Measurements from ENCODE around the gene CDK5RAP3.
"Not testable (repeated sequence)": the region's sequence is repeated elsewhere in the genome, so short reads cannot be mapped to it uniquely, and the experiment has no call there.

Gene CDK5RAP3

GRCh38 chr17:47993031-47993564 is 22.2 kb downstream of the CDK5RAP3 start:
- DNase-seq = no peak
- TF ChIP-seq GATA1 (IDR thresholded peaks at IDR 0.05; ENCODE audit: low read depth, low read length) = no peak
- TF ChIP-seq POLR2A (IDR thresholded peaks at IDR 0.05; ENCODE audit: low read length) = no peak

- TF ChIP-seq POLR2A (IDR thresholded peaks at IDR 0.05; ENCODE audit: low read length) (no peak), GATA1 (IDR thresholded peaks at IDR 0.05; ENCODE audit: low read depth, low read length) (no peak)
- no peak for DNase-seq
Observed at GRCh38 chr17:47993964-47994363, 23.1 kb downstream of the CDK5RAP3 start.

- no peak for DNase-seq
Observed at GRCh38 chr17:47994724-47995123, 23.8 kb downstream of the CDK5RAP3 start.

GRCh38 chr17:47995241-47995935 is 24.5 kb downstream of the CDK5RAP3 start:
- no peak for TF ChIP-seq GATA1 (IDR thresholded peaks at IDR 0.05; ENCODE audit: low read depth, low read length)
- no peak for TF ChIP-seq POLR2A (IDR thresholded peaks at IDR 0.05; ENCODE audit: low read length)
- no peak for DNase-seq

More at GRCh38 chr17:47994724-47995123, 23.8 kb downstream of the CDK5RAP3 start:
- TF ChIP-seq POLR2A (IDR thresholded peaks at IDR 0.05; ENCODE audit: low read length) (no peak), GATA1 (IDR thresholded peaks at IDR 0.05; ENCODE audit: low read depth, low read length) (no peak)

DNA sequence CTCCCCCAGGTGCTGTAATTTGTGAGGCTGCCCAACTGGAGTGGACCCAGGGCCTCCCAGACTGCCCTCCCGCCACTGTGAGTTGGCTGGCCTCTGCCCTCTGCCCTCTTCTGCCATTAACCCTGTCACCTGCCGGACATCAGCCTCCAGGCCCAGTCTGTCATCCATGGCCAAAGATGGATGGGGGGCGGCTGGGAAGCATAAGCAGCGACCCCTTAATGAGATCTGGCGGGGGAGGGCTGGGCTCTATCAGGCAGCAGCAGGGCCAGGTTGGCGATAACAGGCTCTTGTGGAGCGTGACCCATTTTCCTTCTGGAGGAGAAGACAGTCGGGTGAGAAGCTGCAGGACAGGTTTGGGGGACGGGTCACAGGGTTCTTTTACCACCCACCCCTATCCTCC is 25.3 kb downstream of the CDK5RAP3 start:
- no peak for TF ChIP-seq GATA1 (IDR thresholded peaks at IDR 0.05; ENCODE audit: low read depth, low read length)
- no peak for TF ChIP-seq POLR2A (IDR thresholded peaks at IDR 0.05; ENCODE audit: low read length)

GRCh38 chr17:47997586-47997985 is 26.7 kb downstream of the CDK5RAP3 start:
- TF ChIP-seq GATA1 (IDR thresholded peaks at IDR 0.05; ENCODE audit: low read depth, low read length) (no peak), POLR2A (IDR thresholded peaks at IDR 0.05; ENCODE audit: low read length) (no peak)

More for the DNA sequence above, 25.3 kb downstream of the CDK5RAP3 start:
- DNase-seq = no peak

GRCh38 chr17:47998044-47998443 is 27.1 kb downstream of the CDK5RAP3 start:
- no peak for DNase-seq
- TF ChIP-seq GATA1 (IDR thresholded peaks at IDR 0.05; ENCODE audit: low read depth, low read length) = no peak
- no peak for TF ChIP-seq POLR2A (IDR thresholded peaks at IDR 0.05; ENCODE audit: low read length)

More at GRCh38 chr17:47997586-47997985, 26.7 kb downstream of the CDK5RAP3 start:
- DNase-seq = no peak

- DNase-seq = no peak
- no peak for TF ChIP-seq POLR2A (IDR thresholded peaks at IDR 0.05; ENCODE audit: low read length)
Observed at GRCh38 chr17:47999582-47999981, 28.7 kb downstream of the CDK5RAP3 start.

DNA sequence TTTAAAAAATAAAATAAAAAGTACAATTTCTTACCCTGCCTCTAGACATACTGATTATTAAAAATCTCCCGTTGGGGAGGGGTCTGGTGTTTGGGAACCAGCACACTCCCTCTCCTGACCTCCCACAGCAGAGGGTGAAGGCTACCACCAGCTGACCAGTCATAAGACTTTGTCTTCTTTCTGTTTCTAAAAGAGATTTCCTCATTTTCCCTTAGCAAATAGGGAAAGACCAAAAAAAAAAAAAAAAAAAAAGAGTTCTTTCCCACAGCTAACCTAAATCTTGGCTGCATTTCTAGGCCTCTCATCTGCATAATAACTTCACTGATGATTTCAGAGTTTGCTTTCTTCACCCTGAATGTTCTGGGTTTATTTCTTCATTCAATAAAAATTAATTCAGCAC is 30.3 kb downstream of the CDK5RAP3 start:
- TF ChIP-seq GATA1 (IDR thresholded peaks at IDR 0.05; ENCODE audit: low read depth, low read length) = no peak
- TF ChIP-seq POLR2A (IDR thresholded peaks at IDR 0.05; ENCODE audit: low read length) = no peak
- no peak for DNase-seq

DNA sequence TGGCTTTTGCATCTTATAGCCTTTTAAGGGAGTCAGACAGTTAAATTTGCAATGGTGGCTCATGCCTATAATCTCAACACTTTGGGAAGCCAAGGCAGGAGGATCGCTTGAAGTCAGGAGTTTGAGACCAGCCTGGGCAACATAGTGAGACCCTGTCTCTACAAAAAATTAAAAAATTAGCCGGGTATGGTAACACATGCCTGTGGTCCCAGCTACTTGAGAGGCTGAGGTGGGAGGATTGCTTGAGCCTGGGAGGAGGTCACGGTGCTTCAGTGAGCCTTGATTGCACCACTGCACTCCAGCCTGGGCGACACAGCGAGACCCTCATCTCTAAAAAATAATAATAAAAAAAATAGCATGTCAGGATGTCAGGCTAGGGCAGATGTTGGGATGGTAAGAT is 30.7 kb downstream of the CDK5RAP3 start:
- DNase-seq = not testable (repeated sequence)

GRCh38 chr17:48002266-48002915 is 31.5 kb downstream of the CDK5RAP3 start:
- no peak for DNase-seq
- TF ChIP-seq GATA1 (IDR thresholded peaks at IDR 0.05; ENCODE audit: low read depth, low read length) (no peak), POLR2A (IDR thresholded peaks at IDR 0.05; ENCODE audit: low read length) (no peak)

GRCh38 chr17:48002916-48003416 is 32.1 kb downstream of the CDK5RAP3 start:
- DNase-seq = no peak
- TF ChIP-seq GATA1 (IDR thresholded peaks at IDR 0.05; ENCODE audit: low read depth, low read length) = no peak
- TF ChIP-seq POLR2A (IDR thresholded peaks at IDR 0.05; ENCODE audit: low read length) = no peak

DNA sequence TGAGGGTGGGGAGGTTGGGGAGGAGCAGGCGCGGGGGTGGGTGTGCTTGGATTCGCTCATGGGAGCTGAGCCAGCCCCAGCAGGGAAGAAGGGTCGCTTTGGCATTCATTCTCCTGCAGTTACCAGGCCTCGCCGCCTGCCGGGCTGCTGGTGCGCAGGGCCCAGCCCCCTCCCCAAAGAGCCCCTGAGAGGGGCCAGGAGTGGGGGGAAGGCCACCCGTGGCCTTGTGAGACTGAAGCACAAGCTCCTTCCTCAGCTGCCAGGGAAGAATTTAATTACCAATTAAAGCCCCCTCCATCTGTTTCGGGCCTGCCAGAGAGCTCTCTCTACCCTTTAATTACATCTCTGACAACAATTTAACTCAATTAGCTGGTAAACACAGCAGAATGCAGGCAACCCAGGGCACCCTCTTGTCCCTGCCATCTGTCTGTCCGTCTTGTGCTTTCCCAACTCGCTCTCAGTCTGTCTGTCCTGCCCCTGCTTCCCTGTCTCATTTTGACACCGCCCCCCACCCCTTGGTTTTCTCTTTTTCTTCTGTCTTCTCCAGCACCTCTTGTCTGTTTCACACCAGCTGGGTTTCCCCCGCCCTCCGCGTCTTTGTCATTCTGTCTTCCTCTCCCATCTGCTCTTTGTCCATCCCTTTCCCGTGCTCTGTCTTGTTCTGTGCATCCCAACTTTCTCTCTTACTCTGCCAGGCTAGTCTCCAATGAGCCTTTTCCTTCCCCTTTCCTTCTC is 32.7 kb downstream of the CDK5RAP3 start:
- TF ChIP-seq GATA1 (IDR thresholded peaks at IDR 0.05; ENCODE audit: low read depth, low read length) (no peak), POLR2A (IDR thresholded peaks at IDR 0.05; ENCODE audit: low read length) (no peak)
- no peak for DNase-seq

DNA sequence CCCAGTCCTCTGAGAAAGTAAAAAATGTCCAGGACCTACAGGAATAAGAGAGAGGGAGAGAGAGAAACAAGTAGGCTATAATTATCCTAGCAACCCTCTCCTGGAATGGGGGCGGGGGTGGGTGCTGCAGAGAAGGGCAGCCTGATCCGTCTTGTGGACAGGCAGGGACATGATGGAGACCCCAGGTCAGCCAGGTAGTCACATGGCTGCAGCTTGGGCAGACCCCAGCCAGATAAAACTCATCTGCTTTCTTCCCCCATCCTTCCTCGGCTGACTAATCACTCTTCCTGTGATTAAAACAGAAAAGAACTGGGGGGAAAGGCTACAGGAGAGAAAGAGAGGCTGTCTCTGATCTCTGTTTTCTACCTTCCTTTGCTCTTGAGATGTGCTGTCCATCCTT is 34.1 kb downstream of the CDK5RAP3 start:
- no peak for DNase-seq
- TF ChIP-seq GATA1 (IDR thresholded peaks at IDR 0.05; ENCODE audit: low read depth, low read length) = no peak
- TF ChIP-seq POLR2A (IDR thresholded peaks at IDR 0.05; ENCODE audit: low read length) = no peak

All from erythroblast (primary cell).